Ovary (tissue), 9 donors: ENCODE data around the gene DUSP12. TPM values are rescaled to one million over a fixed set of nuclear protein-coding genes. Genes with fewer than 3 reads are reported as not detected.

Source experiments
- DNase-seq, 5 donors: peaks; one replicate each; pipeline ENCODE4 v3.0.0-alpha.2; 2019 to 2020
- H3K27ac ChIP-seq, 2 donors: fragments of 200-600 bp; one replicate each; pipeline versions ENCODE4 v1.5.1 to v1.8.0; 2019 to 2022
- H3K27me3 ChIP-seq: fragments of 200-600 bp; one replicate; pipeline ENCODE4 v1.8.0; 2022
- H3K36me3 ChIP-seq: fragments of 200-600 bp; sonication (generic); one replicate; pipeline ENCODE4 v1.5.1; 2019
- H3K4me1 ChIP-seq: one replicate; pipeline ENCODE4 v1.8.1; 2013; ENCODE audit warnings: mild to moderate bottlenecking, moderate library complexity; ENCODE audit not compliant: insufficient read depth
- H3K4me3 ChIP-seq: fragments of 200-600 bp; sonication (generic); one replicate; pipeline ENCODE4 v1.5.1; 2017
- H3K9me3 ChIP-seq, 2 donors: fragments of 200-600 bp in 1 of 2; sonication (generic) in 1 of 2; one replicate each; pipeline versions ENCODE4 v1.5.1 to v1.8.1; 2013 to 2019; ENCODE audit warnings: mild to moderate bottlenecking in 1 of 2, moderate library complexity in 1 of 2
- CTCF ChIP-seq, 3 donors: fragments of 450-650 bp in 2 of 3; fragments of 200-600 bp in 1 of 3; IDR thresholded peaks; one replicate each; pipeline versions ENCODE4 v1.5.1 to v1.8.0; 2016 to 2022; ENCODE audit warnings: antibody characterized with exemption in 3 of 3, mild to moderate bottlenecking in 1 of 3
- EP300 ChIP-seq: sonication (generic); formaldehyde crosslinking; IDR thresholded peaks from one replicate; pipeline ENCODE4 v1.6.1; 2017; ENCODE audit warnings: antibody characterized with exemption
- POLR2A ChIP-seq: fragments of 450-650 bp; IDR thresholded peaks from one replicate; pipeline ENCODE4 v1.6.1; 2017; ENCODE audit warnings: antibody characterized with exemption, mild to moderate bottlenecking, moderate library complexity
- WGBS, 3 donors: extraction: QIAGEN DNeasy Blood & Tissue Kit in 1 of 3; methylation state at CpG; one replicate each; pipeline versions ENCODE4 v1.1.5 to v1.1.7; 2013 to 2017; 5-methylcytosine and 5-hydroxymethylcytosine counted together
- intact Hi-C, 4 donors: fragments of 100-400 bp; cut with DNase I; formaldehyde crosslinking; loops; one replicate each; pipeline versions ENCODE4 v1.11.0 to v1.15.1; 2022 to 2023
- polyA plus RNA-seq, 2 donors: library from polyadenylated mRNA; stranded (reverse); fragments of 200-250 nt in 1 of 2; fragments of 350-450 nt in 1 of 2; fragmentation: Illumina TruSeq in 1 of 2; extraction: RNeasy Lipid Tissue Mini Kit (QIAGEN cat#74804) in 1 of 2; gene quantifications; one replicate each; pipeline ENCODE4 v1.2.3, GENCODE V29; 2013 to 2014
- total RNA-seq, 7 donors: library from RNA; depleted of rRNA in 2 of 7; stranded (reverse); fragments of >200 nt in 2 of 7; fragmentation: NEBNext Ultra II Directional in 3 of 7; extraction: Animal tissue kit (Norgen Biotek cat#: 25700) in 3 of 7; gene quantifications; one replicate each; pipeline versions ENCODE4 v1.1.0 to v1.2.4, GENCODE V29; 2016 to 2023
- donor health status: DM: no; HTN: no; CAD: no; lungs with moderate emphysema.
- donor health status: DM: no; HTN: no; CAD: no.
- donor health status: Bipolar disorder and iron deficiency.
- donor health status: DM: yes; HTN: yes; CAD: no.
- donor health status: DM: no; HTN: no; CAD: no.
- donor health status: DM: yes; HTN: yes; CAD: no.

DUSP12 gene
- total and polyA plus RNA-seq, 9 donors, result 15.0 to 28.9 (median 19.8) TPM

- H3K4me3 ChIP-seq, result no peak overlapping the region
- no peaks in the 10 kb centered on the region for H3K27me3 ChIP-seq
- H3K27ac ChIP-seq, result no peak overlapping the region
- intact Hi-C loops, result no loop called here
- 75 to 82% (median 77%) methylated on average over 8 of the region's 8 CpGs for WGBS, 3 donors
- no peak for DNase-seq
- H3K9me3 ChIP-seq, result no peaks in the 10 kb centered on the region
- TF ChIP-seq EP300, result no peak
- no peak for TF ChIP-seq POLR2A
- TF ChIP-seq CTCF (IDR thresholded peaks at IDR 0.05), result no peak
- H3K36me3 ChIP-seq, result no peaks in the 10 kb centered on the region
- no peaks in the 10 kb centered on the region for H3K4me1 ChIP-seq
These were observed 30.8 kb upstream of the DUSP12 start for GRCh38 chr1:161718559-161719324.

- Histone ChIP-seq H3K36me3 (no peaks in the 10 kb centered on the region), H3K27ac (no peak overlapping the region), H3K9me3 (no peaks in the 10 kb centered on the region), H3K27me3 (no peaks in the 10 kb centered on the region), H3K4me3 (no peak overlapping the region), H3K4me1 (no peaks in the 10 kb centered on the region)
- no peak for DNase-seq
- 93 to 100% (median 98%) methylated on average over 1 of the region's 1 CpG for WGBS, 3 donors
- TF ChIP-seq POLR2A (no peak), CTCF (IDR thresholded peaks at IDR 0.05) (no peak), EP300 (no peak)
- intact Hi-C loops, result no loop called here
These were observed 30.3 kb upstream of the DUSP12 start for GRCh38 chr1:161719325-161719611.

- no peaks in the 10 kb centered on the region for H3K27me3 ChIP-seq
- WGBS, 3 donors, result 75 to 91% (median 87%) methylated on average over 1 of the region's 1 CpG
- intact Hi-C loops, result no loop called here
These were observed 29.2 kb upstream of the DUSP12 start for GRCh38 chr1:161720422-161720821.

GRCh38 chr1:161720956-161721737, 28.4 kb upstream of the DUSP12 start, which contains the start of gene FCRLB:
TSS of gene FCRLB (plus strand) at chr1:161721544. CDS start at chr1:161722673, 1,129 bp downstream.
- Histone ChIP-seq H3K9me3 (no peaks in the 10 kb centered on the region), H3K36me3 (no peaks in the 10 kb centered on the region), H3K27ac (no peak within 1 kb of the TSS), H3K4me3 (no peak within 1 kb of the TSS), H3K27me3 (no peaks in the 10 kb centered on the region), H3K4me1 (peaks cover 3% of the 10 kb centered on the region)
- intact Hi-C loops, result no loop called here
- TF ChIP-seq POLR2A, result no peak
- TF ChIP-seq EP300, result no peak
- no peak for TF ChIP-seq CTCF (IDR thresholded peaks at IDR 0.05)
- 29 to 56% (median 54%) methylated on average over 4 of the region's 4 CpGs for WGBS, 3 donors
- no peak for DNase-seq

More at GRCh38 chr1:161720422-161720821, 29.2 kb upstream of the DUSP12 start:
- Histone ChIP-seq H3K4me1 (no peaks in the 10 kb centered on the region), H3K27ac (no peak overlapping the region), H3K4me3 (no peak overlapping the region), H3K9me3 (no peaks in the 10 kb centered on the region), H3K36me3 (no peaks in the 10 kb centered on the region)
- TF ChIP-seq EP300, result no peak
- TF ChIP-seq CTCF (IDR thresholded peaks at IDR 0.05), result no peak
- TF ChIP-seq POLR2A, result no peak
- DNase-seq, result no peak
